Fibroblast of lung (primary cell): Measurements from ENCODE around the gene MYPN. TPM values are rescaled to one million over a fixed set of nuclear protein-coding genes. Genes with fewer than 3 reads are reported as not detected.

Source experiments
- DNase-seq, 2 donors: peaks; one replicate each; pipeline versions ENCODE4 v3.0.0 to v3.0.0-alpha.2; 2010; ENCODE audit warnings: low read depth in 2 of 2
- H2AFZ ChIP-seq: 2 replicates; pipeline ENCODE4 v1.5.1; 2012; ENCODE audit warnings: low read length, control low read depth, inconsistent platforms
- H3K27ac ChIP-seq: 2 replicates; pipeline ENCODE4 v1.5.1; 2011; ENCODE audit warnings: low read length, control low read depth; ENCODE audit not compliant: insufficient read depth
- H3K27me3 ChIP-seq: 2 replicates; pipeline ENCODE4 v1.5.1; 2011; ENCODE audit warnings: mild to moderate bottlenecking, low read length; ENCODE audit not compliant: control insufficient read depth, insufficient read depth
- H3K36me3 ChIP-seq: 2 replicates; pipeline ENCODE4 v1.5.1; 2011; ENCODE audit warnings: low read length; ENCODE audit not compliant: control insufficient read depth, insufficient read depth
- H3K4me1 ChIP-seq: 2 replicates; pipeline ENCODE4 v1.5.1; 2011; ENCODE audit warnings: low read length; ENCODE audit not compliant: control insufficient read depth, insufficient read depth; ENCODE audit errors: extremely low read depth
- H3K4me2 ChIP-seq: 2 replicates; pipeline ENCODE4 v1.5.1; 2011; ENCODE audit warnings: low read length, control low read depth; ENCODE audit not compliant: insufficient read depth; ENCODE audit errors: extremely low read depth
- H3K4me3 ChIP-seq, 4 experiments: fragments of 200-600 bp in 1 of 4; sonication (generic) in 1 of 4; replicated peaks in 1 of 4; 2 replicates each; pipeline ENCODE4 v1.5.1; 2011 to 2016; ENCODE audit warnings: low read length in 4 of 4, low read depth in 3 of 4, mild to moderate bottlenecking in 3 of 4, control low read depth in 2 of 4, inconsistent platforms in 1 of 4, mixed read lengths in 1 of 4; ENCODE audit not compliant: insufficient read depth in 1 of 4; ENCODE audit errors: control extremely low read depth in 1 of 4
- H3K79me2 ChIP-seq: 2 replicates; pipeline ENCODE4 v1.5.1; 2012; ENCODE audit warnings: mild to moderate bottlenecking, low read length, inconsistent platforms; ENCODE audit not compliant: control insufficient read depth, insufficient read depth
- H3K9ac ChIP-seq: 2 replicates; pipeline ENCODE4 v1.5.1; 2011; ENCODE audit warnings: mild to moderate bottlenecking, low read length, control low read depth; ENCODE audit not compliant: insufficient read depth
- H3K9me3 ChIP-seq: 2 replicates; pipeline ENCODE4 v1.5.1; 2012; ENCODE audit warnings: low read depth, low read length; ENCODE audit not compliant: control insufficient read depth, insufficient read depth
- H4K20me1 ChIP-seq: 2 replicates; pipeline ENCODE4 v1.5.1; 2011; ENCODE audit warnings: low read length; ENCODE audit not compliant: control insufficient read depth, insufficient read depth; ENCODE audit errors: extremely low read depth
- EZH2 ChIP-seq: IDR thresholded peaks from 2 replicates; pipeline ENCODE4 v1.5.1; 2012; ENCODE audit warnings: low read length, control low read depth, mild to moderate bottlenecking; ENCODE audit errors: missing control alignments
- polyA plus RNA-seq, 2 donors: library from polyadenylated mRNA; depleted of rRNA in 1 of 2; stranded (reverse) in 1 of 2; unstranded in 1 of 2; fragments of >200 nt; gene quantifications; 2 replicates each; pipeline ENCODE4 v1.2.1, GENCODE V29; 2011 to 2012; ENCODE audit warnings: missing spikeins in 1 of 2
- total RNA-seq: library from RNA; depleted of rRNA; stranded (reverse); fragments of >200 nt; gene quantifications from 2 replicates; pipeline ENCODE4 v1.2.1, GENCODE V29; 2014
- TF ChIP-seq, protein P1 (sequence below), 2 donors: IDR thresholded peaks in 1 of 2; conservative IDR thresholded peaks in 1 of 2; 1 replicate in 1 of 2; 2 replicates in 1 of 2; pipeline ENCODE4 v1.5.1; 2011 to 2012; ENCODE audit warnings: low read length in 2 of 2, control low read depth in 1 of 2, inconsistent platforms in 1 of 2, low read depth in 1 of 2, mild to moderate bottlenecking in 1 of 2

The MYPN gene
- total and polyA plus RNA-seq, 2 donors (not counting 1 experiment from before 2014, with no cell fraction given): 0.77 to 1.2 TPM

- Histone ChIP-seq H3K27me3 (no peaks in the 10 kb centered on the region), H3K4me1 (peaks cover 13% of the 10 kb centered on the region), H3K4me3 (no peak overlapping the region), H3K4me2 (no peak overlapping the region), H3K79me2 (no peaks in the 10 kb centered on the region), H3K9ac (no peak overlapping the region), H3K27ac (peak overlapping the region; percentile 34), H3K36me3 (no peaks in the 10 kb centered on the region), H2AFZ (peak overlapping the region; percentile 45), H3K9me3 (no peaks in the 10 kb centered on the region), H4K20me1 (no peaks in the 10 kb centered on the region)
- TF ChIP-seq EZH2: no peak
- TF ChIP-seq, protein P1, sequence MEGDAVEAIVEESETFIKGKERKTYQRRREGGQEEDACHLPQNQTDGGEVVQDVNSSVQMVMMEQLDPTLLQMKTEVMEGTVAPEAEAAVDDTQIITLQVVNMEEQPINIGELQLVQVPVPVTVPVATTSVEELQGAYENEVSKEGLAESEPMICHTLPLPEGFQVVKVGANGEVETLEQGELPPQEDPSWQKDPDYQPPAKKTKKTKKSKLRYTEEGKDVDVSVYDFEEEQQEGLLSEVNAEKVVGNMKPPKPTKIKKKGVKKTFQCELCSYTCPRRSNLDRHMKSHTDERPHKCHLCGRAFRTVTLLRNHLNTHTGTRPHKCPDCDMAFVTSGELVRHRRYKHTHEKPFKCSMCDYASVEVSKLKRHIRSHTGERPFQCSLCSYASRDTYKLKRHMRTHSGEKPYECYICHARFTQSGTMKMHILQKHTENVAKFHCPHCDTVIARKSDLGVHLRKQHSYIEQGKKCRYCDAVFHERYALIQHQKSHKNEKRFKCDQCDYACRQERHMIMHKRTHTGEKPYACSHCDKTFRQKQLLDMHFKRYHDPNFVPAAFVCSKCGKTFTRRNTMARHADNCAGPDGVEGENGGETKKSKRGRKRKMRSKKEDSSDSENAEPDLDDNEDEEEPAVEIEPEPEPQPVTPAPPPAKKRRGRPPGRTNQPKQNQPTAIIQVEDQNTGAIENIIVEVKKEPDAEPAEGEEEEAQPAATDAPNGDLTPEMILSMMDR (conservative IDR thresholded peaks at IDR 0.05 in 1 of 2, IDR thresholded peaks at IDR 0.05 in 1 of 2; ENCODE audit: low read depth in 1 of 2, low read length in 2 of 2): no peak
- DNase-seq: peak in 1 of 2 donors; percentile 51
Measured at GRCh38 chr10:68133523-68133922, 24.2 kb downstream of the MYPN start.

DNA sequence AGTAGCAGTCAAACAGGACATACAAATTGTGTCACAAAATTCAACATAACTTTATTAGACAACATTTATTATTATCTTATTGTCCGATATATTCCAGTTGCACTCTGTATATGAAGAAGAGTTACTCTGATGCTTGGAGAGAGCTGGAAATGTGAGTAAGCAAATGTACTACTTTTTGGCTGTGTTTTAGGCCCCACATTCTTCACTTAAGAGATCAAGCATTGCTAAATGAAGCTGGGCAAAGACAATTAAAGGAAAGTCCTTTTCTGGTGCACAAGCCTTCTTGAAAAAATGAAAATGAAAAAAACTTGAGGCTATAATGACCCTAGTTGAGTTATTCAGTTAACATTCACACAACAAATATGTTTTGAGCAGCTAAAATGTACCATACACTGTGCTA, 26.1 kb downstream of the MYPN start:
- Histone ChIP-seq H3K4me1 (peaks cover 22% of the 10 kb centered on the region), H3K27ac (peak overlapping the region; percentile 91), H3K79me2 (no peaks in the 10 kb centered on the region), H3K27me3 (no peaks in the 10 kb centered on the region), H2AFZ (no peak overlapping the region), H3K4me2 (peak overlapping the region; percentile 1), H3K36me3 (no peaks in the 10 kb centered on the region), H4K20me1 (no peaks in the 10 kb centered on the region), H3K4me3 (no peak overlapping the region), H3K9ac (no peak overlapping the region), H3K9me3 (no peaks in the 10 kb centered on the region)
- peak; percentile 51 to 79 for DNase-seq
- TF ChIP-seq EZH2: no peak
- TF ChIP-seq, protein P1 (conservative IDR thresholded peaks at IDR 0.05 in 1 of 2, IDR thresholded peaks at IDR 0.05 in 1 of 2; ENCODE audit: low read depth in 1 of 2, low read length in 2 of 2): no peak

DNA sequence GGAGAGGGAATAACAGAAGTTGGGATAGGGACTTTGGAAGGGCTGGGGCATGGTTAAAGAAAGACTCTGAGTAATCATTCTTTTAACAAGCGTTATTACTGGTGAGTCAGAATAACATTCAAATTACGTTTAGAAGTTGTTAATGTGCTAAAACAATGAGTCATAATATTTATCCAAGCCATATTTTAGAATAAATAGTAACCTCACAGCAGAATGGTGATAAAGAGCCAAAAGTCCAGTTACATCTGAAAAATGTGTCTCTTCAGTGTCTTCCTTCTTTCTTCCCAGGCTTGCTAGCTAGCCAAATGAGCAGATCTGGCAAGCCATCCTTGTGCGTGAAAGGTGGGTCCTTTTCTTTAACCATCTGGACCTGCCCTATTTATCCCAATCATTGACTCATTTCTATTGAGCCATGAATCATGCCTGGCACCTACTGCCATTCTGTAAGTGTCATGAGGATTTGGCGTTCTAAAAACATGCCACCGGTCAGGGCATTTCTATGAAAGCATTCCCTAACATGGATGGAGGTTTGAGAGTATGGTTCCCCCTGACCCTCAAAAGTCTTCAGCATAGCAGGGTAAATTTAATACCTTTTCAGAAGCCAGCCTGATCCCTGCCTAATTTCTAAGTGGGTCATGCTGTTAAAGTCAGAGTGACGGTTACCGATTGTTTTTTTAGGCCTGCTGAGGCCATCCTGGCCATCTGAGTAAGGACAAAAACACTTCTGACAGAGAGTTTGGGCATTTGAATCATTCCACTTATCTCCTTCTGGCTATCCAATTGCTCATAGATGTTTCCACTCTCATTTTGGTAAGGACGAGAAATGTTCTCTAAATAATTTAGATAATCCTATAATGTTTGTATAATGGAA, 26.9 kb downstream of the MYPN start:
- Histone ChIP-seq H3K27ac (peak overlapping the region; percentile 91), H3K4me2 (peak overlapping the region; percentile 68), H3K27me3 (no peaks in the 10 kb centered on the region), H3K9me3 (no peaks in the 10 kb centered on the region), H3K79me2 (no peaks in the 10 kb centered on the region), H2AFZ (no peak overlapping the region), H3K36me3 (no peaks in the 10 kb centered on the region), H3K4me3 (no peak overlapping the region), H4K20me1 (no peaks in the 10 kb centered on the region), H3K4me1 (peaks cover 22% of the 10 kb centered on the region), H3K9ac (no peak overlapping the region)
- TF ChIP-seq, protein P1 (conservative IDR thresholded peaks at IDR 0.05 in 1 of 2, IDR thresholded peaks at IDR 0.05 in 1 of 2; ENCODE audit: low read depth in 1 of 2, low read length in 2 of 2): no peak
- TF ChIP-seq EZH2: no peak
- peak; percentile 76 to 94 for DNase-seq
